Spleen (tissue), 11 donors: ENCODE measurements around the gene C9orf72. TPM values are rescaled to one million over a fixed set of nuclear protein-coding genes. Genes with fewer than 3 reads are reported as not detected.
"Not testable (repeated sequence)": the region's sequence is repeated elsewhere in the genome, so short reads cannot be mapped to it uniquely, and the experiment has no call there.

Source experiments
- DNase-seq: peaks from one replicate; pipeline ENCODE4 v3.0.0-alpha.2; 2020
- H3K27ac ChIP-seq, 8 donors: fragments of 200-600 bp; sonication (generic) in 7 of 8; 1 replicate in 4 of 8; 2 replicates in 4 of 8; pipeline versions ENCODE4 v1.5.0 to v1.8.0; 2016 to 2021; ENCODE audit warnings: inconsistent platforms in 4 of 8, mild to moderate bottlenecking in 4 of 8, moderate library complexity in 1 of 8
- H3K27me3 ChIP-seq, 7 donors: fragments of 200-600 bp; sonication (generic) in 6 of 7; replicated peaks in 1 of 7; 1 replicate in 4 of 7; 2 replicates in 3 of 7; pipeline versions ENCODE4 v1.5.0 to v1.8.0; 2016 to 2021; ENCODE audit warnings: inconsistent platforms in 3 of 7, mild to moderate bottlenecking in 1 of 7
- H3K36me3 ChIP-seq, 6 donors: fragments of 200-600 bp; sonication (generic) in 5 of 6; 1 replicate in 4 of 6; 2 replicates in 2 of 6; pipeline versions ENCODE4 v1.5.0 to v1.8.0; 2016 to 2021; ENCODE audit warnings: inconsistent platforms in 2 of 6
- H3K4me1 ChIP-seq, 6 donors: fragments of 200-600 bp; sonication (generic) in 5 of 6; 1 replicate in 3 of 6; 2 replicates in 3 of 6; pipeline versions ENCODE4 v1.5.0 to v1.8.0; 2016 to 2021; ENCODE audit warnings: inconsistent platforms in 3 of 6
- H3K4me3 ChIP-seq, 8 donors: fragments of 200-600 bp; sonication (generic) in 7 of 8; 1 replicate in 4 of 8; 2 replicates in 4 of 8; pipeline versions ENCODE4 v1.5.0 to v1.8.0; 2016 to 2021; ENCODE audit warnings: inconsistent platforms in 4 of 8, mild to moderate bottlenecking in 4 of 8, moderate library complexity in 2 of 8
- H3K9me3 ChIP-seq, 8 donors: fragments of 200-600 bp; sonication (generic) in 7 of 8; 1 replicate in 4 of 8; 2 replicates in 4 of 8; pipeline versions ENCODE4 v1.5.0 to v1.8.0; 2016 to 2021; ENCODE audit warnings: inconsistent platforms in 4 of 8
- POLR2A ChIP-seq, 3 donors: fragments of 450-650 bp; IDR thresholded peaks; one replicate each; pipeline ENCODE4 v1.5.1; 2017; ENCODE audit warnings: antibody characterized with exemption in 3 of 3, mild to moderate bottlenecking in 1 of 3
- POLR2AphosphoS5 ChIP-seq, 3 donors: sonication (generic); formaldehyde crosslinking; IDR thresholded peaks; one replicate each; pipeline ENCODE4 v1.5.1; 2017; ENCODE audit warnings: antibody characterized with exemption in 3 of 3
- WGBS, 5 donors: extraction: QIAGEN DNeasy Blood & Tissue Kit in 3 of 5; methylation state at CpG; one replicate each; pipeline versions ENCODE4 v1.1.5 to v1.1.7; 2013 to 2018; 5-methylcytosine and 5-hydroxymethylcytosine counted together
- intact Hi-C: fragments of 100-400 bp; cut with DNase I; formaldehyde crosslinking; loops from one replicate; pipeline ENCODE4 v1.15.0; 2023; ENCODE audit warnings: low total_unique reads
- polyA plus RNA-seq, 3 donors: library from polyadenylated mRNA; stranded (reverse); fragments of 200-250 nt; gene quantifications; one replicate each; pipeline ENCODE4 v1.2.1, GENCODE V29; 2013
- total RNA-seq, 7 donors: library from RNA; depleted of rRNA in 3 of 7; stranded (reverse); fragments of >200 nt in 3 of 7; fragmentation: NEBNext Ultra II Directional in 4 of 7; extraction: Animal tissue kit (Norgen Biotek cat#: 25700) in 4 of 7; gene quantifications; one replicate each; pipeline versions ENCODE4 v1.1.0 to v1.2.1, GENCODE V29; 2016 to 2021
- TF ChIP-seq, protein P1 (sequence below), 11 experiments: fragments of 200-600 bp in 7 of 11; fragments of 450-650 bp in 4 of 11; sonication (generic) in 4 of 11; IDR thresholded peaks in 8 of 11; conservative IDR thresholded peaks in 3 of 11; 1 replicate in 7 of 11; 2 replicates in 4 of 11; pipeline versions ENCODE4 v1.4.0 to v1.8.0; 2016 to 2021; ENCODE audit warnings: antibody characterized with exemption in 11 of 11, inconsistent platforms in 4 of 11, mild to moderate bottlenecking in 1 of 11
- donor health status: healthy with polysubstance abuse.
- donor health status: DM: no; HTN: no; CAD: no; lungs with moderate emphysema.
- donor health status: DM: no; HTN: no; CAD: no.
- donor health status: Bipolar disorder and iron deficiency.
- donor health status: healthy.
- donor health status: DM: no; HTN: no; CAD: no.
- donor health status: DM: yes; HTN: yes; CAD: no.

C9orf72 gene
- total and polyA plus RNA-seq, 10 donors, result 10.1 to 88.5 (median 39.7) TPM

DNA sequence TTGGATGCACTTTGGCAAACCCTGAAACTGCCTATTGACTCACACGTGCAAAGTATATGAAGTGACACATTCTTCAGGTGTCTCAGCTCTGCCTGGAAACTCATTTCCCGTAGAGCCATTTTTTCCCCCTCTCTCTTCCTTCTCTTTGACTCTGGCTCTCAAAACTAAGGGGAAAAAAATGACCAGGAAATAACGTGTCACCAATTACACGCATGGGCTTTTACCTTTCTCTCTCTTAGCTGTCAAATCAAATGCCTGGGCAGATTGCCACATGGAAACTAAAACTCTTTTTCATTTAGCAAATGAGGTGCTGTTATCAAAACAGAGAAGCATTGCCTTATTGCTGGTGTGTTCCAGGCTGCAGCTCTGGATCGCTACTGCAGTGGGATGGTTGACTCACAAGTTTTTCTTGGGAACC, 67.5 kb downstream of the C9orf72 start:
- Histone ChIP-seq H3K4me3 (no peak overlapping the region), H3K27me3 (no peaks in the 10 kb centered on the region), H3K36me3 (peaks cover 0 to 10% (median 0%) of the 10 kb centered on the region in 6 donors), H3K4me1 (peaks cover 0 to 11% (median 4%) of the 10 kb centered on the region in 6 donors), H3K9me3 (peaks cover 0 to 5% (median 0%) of the 10 kb centered on the region in 8 donors), H3K27ac (no peak overlapping the region)
- intact Hi-C loops, result no loop called here
- TF ChIP-seq, protein P1, sequence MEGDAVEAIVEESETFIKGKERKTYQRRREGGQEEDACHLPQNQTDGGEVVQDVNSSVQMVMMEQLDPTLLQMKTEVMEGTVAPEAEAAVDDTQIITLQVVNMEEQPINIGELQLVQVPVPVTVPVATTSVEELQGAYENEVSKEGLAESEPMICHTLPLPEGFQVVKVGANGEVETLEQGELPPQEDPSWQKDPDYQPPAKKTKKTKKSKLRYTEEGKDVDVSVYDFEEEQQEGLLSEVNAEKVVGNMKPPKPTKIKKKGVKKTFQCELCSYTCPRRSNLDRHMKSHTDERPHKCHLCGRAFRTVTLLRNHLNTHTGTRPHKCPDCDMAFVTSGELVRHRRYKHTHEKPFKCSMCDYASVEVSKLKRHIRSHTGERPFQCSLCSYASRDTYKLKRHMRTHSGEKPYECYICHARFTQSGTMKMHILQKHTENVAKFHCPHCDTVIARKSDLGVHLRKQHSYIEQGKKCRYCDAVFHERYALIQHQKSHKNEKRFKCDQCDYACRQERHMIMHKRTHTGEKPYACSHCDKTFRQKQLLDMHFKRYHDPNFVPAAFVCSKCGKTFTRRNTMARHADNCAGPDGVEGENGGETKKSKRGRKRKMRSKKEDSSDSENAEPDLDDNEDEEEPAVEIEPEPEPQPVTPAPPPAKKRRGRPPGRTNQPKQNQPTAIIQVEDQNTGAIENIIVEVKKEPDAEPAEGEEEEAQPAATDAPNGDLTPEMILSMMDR (IDR thresholded peaks at IDR 0.05 in 8 of 11, conservative IDR thresholded peaks at IDR 0.05 in 3 of 11), result no peak
- no peak for TF ChIP-seq POLR2AphosphoS5 (IDR thresholded peaks at IDR 0.05)
- no peak for TF ChIP-seq POLR2A (IDR thresholded peaks at IDR 0.05)
- 72 to 91% (median 81%) methylated on average over 5 of the region's 5 CpGs for WGBS, 5 donors
- no peak for DNase-seq

DNA sequence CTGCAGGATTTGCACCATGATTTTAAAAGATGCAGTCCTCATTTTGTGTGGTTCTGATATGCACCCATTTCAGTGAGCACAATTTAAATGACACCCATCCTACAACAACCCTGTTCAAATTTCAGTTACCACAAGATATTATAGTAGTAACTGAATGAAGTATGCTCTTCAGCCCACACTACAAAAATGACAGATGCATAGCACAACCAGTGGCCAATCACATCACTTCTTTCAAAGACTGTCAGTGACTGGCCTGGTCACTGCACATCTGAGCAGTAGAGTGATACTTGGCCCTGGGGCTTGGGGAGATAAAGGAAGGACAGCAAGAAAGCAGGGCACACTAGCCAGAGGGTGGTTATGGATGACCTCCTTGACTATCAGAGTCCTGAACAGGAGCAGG, 69.0 kb downstream of the C9orf72 start:
- DNase-seq, result no peak
- no peak overlapping the region for H3K27ac ChIP-seq
- peaks cover 0 to 21% (median 13%) of the 10 kb centered on the region in 6 donors for H3K4me1 ChIP-seq
- H3K4me3 ChIP-seq, result no peak overlapping the region
- peaks cover 0 to 10% (median 0%) of the 10 kb centered on the region in 6 donors for H3K36me3 ChIP-seq
- intact Hi-C loops, result no loop called here
- no peak for TF ChIP-seq POLR2AphosphoS5 (IDR thresholded peaks at IDR 0.05)
- TF ChIP-seq, protein P1 (IDR thresholded peaks at IDR 0.05 in 8 of 11, conservative IDR thresholded peaks at IDR 0.05 in 3 of 11), result no peak
- TF ChIP-seq POLR2A (IDR thresholded peaks at IDR 0.05), result no peak
- peaks cover 0 to 5% (median 0%) of the 10 kb centered on the region in 8 donors for H3K9me3 ChIP-seq
- no peaks in the 10 kb centered on the region for H3K27me3 ChIP-seq

DNA sequence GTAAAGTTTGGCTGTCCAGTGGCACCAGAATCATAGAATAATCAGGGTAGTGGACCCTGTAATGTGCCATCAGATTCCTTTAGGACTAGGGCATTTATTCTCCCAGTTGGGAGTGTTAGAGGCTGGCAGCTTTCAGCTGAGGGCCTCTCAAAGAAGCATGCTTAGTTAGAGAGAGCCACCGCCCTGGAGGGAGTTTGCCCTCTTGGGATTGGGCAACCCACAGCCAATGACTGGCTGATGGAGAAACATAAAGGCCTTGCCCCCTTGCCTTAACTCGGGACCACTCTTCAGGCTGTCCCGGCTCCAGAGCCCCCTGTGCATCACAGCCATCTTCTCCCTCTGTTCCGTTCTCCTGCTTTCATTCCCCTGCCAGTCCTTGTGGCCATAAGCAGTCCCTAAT, 69.7 kb downstream of the C9orf72 start:
- intact Hi-C loops, result no loop called here
- no peak for DNase-seq
- H3K4me1 ChIP-seq, result peaks cover 0 to 28% (median 16%) of the 10 kb centered on the region in 6 donors
- H3K36me3 ChIP-seq, result peaks cover 0 to 10% (median 0%) of the 10 kb centered on the region in 6 donors
- H3K27ac ChIP-seq, result no peak overlapping the region
- WGBS, 5 donors, result 89 to 93% (median 91%) methylated on average over 4 of the region's 4 CpGs
- H3K27me3 ChIP-seq, result no peaks in the 10 kb centered on the region
- H3K4me3 ChIP-seq, result no peak overlapping the region
- peaks cover 0 to 5% (median 0%) of the 10 kb centered on the region in 8 donors for H3K9me3 ChIP-seq
- TF ChIP-seq POLR2AphosphoS5 (IDR thresholded peaks at IDR 0.05) (no peak), POLR2A (IDR thresholded peaks at IDR 0.05) (no peak)
- TF ChIP-seq, protein P1 (IDR thresholded peaks at IDR 0.05 in 8 of 11, conservative IDR thresholded peaks at IDR 0.05 in 3 of 11), result no peak

DNA sequence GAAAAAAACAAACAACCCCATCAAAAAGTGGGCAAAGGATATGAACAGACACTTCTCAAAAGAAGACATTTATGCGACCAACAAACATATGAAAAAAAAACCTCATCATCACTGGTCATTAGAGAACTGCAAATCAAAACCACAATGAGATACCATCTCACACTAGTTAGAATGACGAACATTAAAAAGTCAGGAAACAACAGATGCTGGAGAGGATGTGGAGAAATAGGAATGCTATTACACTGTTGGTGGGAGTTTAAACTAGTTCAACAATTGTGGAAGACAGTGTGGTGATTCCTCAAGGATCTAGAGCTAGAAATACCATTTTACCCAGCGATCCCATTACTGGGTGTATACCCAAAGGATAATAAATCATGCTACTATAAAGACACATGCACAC, 72.4 kb downstream of the C9orf72 start:
- 73 to 86% (median 77%) methylated on average over 3 of the region's 3 CpGs for WGBS, 5 donors
- H3K27me3 ChIP-seq, H3K36me3 ChIP-seq, intact Hi-C loops, DNase-seq, H3K4me3 ChIP-seq, H3K9me3 ChIP-seq: not testable (repeated sequence)
- Histone ChIP-seq H3K27ac (peak overlapping the region in 1 of 8 donors; percentile 53), H3K4me1 (peaks cover 0 to 52% (median 28%) of the 10 kb centered on the region in 6 donors)

DNA sequence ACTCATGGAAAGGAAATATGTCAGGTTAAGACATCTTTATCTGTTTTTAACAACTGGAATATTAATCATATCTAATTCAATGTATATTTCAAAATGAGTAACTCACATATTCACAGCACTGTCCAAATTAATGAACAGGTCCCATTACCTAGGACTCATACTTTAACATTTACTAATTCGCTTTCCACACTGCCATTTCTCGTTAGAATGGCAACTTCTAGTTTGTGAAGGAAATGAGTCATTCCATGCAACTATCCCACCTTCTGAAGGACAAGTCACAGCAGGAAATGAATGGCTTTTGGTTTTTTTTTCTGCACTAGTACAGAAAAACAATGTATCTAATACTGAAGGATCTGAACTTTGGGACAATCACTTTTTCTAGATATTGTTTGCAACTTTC, 73.8 kb downstream of the C9orf72 start:
- H3K4me3 ChIP-seq, result no peak overlapping the region
- intact Hi-C loops, result no loop called here
- peaks cover 0 to 59% (median 31%) of the 10 kb centered on the region in 6 donors for H3K4me1 ChIP-seq
- WGBS, 5 donors, result 14 to 44% (median 28%) methylated on average over 2 of the region's 2 CpGs
- H3K27me3 ChIP-seq, result no peaks in the 10 kb centered on the region
- no peak for DNase-seq
- peak overlapping the region; percentile 8 to 72 (median 54) for H3K27ac ChIP-seq
- H3K9me3 ChIP-seq, result peaks cover 0 to 9% (median 2%) of the 10 kb centered on the region in 8 donors
- TF ChIP-seq POLR2AphosphoS5 (IDR thresholded peaks at IDR 0.05), result no peak
- no peaks in the 10 kb centered on the region for H3K36me3 ChIP-seq
